NCI-H345 (cell line): ENCODE data around the gene CPNE5.
"Not testable (repeated sequence)": the region's sequence is repeated elsewhere in the genome, so short reads cannot be mapped to it uniquely, and the experiment has no call there.

Experiments
- DNase-seq: peaks from one replicate; lab custom pipeline; 2025; lab: John Stamatoyannopoulos, UW

Gene CPNE5

DNA sequence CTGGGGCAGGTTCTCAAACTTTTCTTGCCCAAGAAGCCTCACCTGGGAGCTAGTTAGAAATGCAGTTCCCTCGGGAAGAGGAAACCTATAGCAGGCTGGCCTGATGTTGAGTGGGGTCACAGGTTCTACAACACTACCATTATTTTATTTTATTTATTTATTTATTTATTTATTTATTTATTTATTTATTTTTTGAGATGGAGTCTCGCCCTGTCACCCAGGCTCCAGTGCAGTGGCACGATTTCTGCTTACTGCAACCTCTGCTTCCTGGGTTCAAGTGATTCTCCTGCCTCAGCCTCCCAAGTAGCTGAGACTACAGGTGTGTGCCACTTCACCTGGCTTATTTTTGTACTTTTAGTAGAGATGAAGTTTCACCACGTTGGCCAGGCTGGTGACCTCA lies 115.3 kb downstream of the CPNE5 start:
- not testable (repeated sequence) for DNase-seq

DNA sequence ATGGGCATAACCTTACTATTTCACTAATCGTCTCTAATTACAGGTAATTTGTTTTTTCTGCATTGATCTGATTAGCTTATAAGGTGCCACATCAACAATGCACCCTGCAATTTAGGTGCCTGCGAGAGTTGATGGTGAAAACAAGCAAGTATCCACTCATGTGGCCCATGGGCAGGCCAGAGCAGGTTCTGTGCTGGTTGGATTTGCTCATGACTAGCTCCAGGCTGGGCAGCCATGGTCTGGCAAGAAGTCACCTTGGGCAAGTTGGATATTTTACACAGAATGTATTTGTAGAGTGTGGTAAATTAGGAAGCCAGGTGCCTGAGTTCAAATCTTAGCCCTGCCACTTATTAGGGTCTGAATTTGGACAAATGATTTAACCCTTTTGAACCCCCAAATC lies 116.4 kb downstream of the CPNE5 start:
- DNase-seq = no peak

GRCh38 chr6:36722365-36722764 lies 116.9 kb downstream of the CPNE5 start:
- DNase-seq = no peak

GRCh38 chr6:36721369-36722140 lies 117.7 kb downstream of the CPNE5 start:
- no peak for DNase-seq

DNA sequence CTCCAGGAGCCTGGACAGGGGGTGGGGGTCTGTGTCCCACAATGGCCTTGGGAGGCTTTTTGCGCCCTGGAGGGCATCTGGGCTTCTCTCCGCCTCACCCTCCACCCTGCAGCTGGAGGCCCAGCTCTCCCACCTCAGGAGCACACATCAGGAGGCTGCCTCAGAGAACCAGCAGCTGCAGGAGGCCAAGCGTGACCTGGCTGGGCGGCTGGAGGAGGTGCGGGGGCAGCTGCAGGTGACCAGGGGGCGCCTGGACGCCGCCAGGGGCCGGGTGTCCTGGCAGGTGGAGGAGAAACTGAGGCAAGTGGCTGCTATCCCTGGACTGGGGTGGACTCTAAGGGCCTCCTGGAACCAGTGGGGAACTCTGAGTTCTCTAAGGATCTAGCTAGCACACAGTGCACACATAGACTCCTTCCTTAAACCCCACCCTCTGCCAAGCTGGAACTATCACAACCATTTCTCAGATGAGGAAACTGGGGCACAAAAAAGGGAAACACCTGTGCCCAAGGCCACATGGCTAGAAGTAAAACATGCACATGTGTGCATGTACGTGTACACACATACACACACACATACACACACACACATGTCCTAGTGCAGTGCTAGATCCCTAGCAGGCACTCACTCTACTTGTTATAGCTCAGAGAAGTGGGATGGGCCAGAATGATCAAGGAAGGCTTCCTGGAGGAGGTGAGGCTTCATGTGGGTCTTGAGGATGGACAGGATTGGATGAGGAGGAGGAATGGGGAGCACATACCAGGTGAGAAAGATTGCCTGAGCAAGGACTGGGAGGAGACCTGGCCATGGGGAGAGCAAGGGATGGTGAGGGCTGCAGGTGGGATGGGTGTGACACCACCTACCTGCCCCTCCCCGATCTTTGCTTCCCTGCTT lies 118.7 kb downstream of the CPNE5 start:
- no peak for DNase-seq

GRCh38 chr6:36719126-36719525 lies 120.1 kb downstream of the CPNE5 start:
- DNase-seq = no peak

GRCh38 chr6:36718560-36718959 lies 120.7 kb downstream of the CPNE5 start:
- DNase-seq = no peak

DNA sequence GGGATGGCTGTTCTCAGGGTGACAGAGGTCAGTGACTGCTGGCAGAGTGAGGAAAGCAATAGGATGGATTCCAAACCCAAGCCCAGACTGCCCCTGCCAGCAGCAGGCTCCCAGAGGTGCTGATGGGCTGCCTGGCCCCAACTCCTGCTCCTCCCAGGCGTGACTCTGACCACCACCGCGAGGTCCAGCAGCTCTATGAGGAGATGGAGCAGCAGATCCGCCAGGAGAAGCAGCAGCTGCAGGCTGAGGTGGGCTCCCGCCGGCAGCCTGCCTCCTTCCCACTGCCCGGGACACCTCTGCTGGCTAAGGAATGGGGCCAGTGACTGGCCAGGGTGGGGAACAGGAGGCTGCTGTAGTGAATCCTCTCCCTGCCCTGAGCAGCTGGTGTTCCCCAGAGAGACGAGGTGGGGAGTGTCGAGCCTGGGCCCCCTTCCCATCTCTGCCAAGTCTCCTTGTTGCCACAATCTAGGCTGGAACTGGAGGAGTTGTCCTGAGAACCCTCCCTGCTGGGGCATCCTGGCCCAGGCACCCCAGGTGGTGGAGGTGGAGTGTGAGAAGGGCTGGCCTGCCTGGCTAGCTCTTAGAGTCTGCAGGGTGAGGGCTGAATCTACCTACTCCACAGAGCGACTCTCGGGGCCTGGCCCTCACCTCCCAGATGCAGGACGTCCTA lies 121.2 kb downstream of the CPNE5 start:
- no peak for DNase-seq

GRCh38 chr6:36717231-36717825 lies 121.9 kb downstream of the CPNE5 start:
- DNase-seq = no peak

- DNase-seq = no peak
These were observed 122.7 kb downstream of the CPNE5 start for GRCh38 chr6:36716476-36717093.

DNA sequence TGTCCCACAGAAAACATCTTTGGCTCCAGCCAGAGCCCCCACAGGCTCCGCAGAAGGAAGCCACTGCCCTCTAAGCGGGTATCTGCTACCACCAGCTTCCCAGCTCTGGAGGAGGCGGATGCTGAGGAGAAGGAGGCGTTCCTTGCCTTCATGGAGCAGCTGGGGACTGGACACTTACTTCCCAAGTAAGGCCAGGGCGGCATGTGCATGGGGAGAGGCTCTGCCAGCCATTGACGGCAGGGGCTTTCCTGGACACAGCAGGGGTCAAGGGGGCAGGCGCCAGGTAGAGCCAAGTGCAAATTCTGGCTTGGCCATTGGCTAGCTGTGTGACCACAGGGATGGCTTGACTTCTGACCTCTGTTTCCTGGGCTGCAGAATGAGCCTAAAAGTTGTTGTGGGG lies 123.8 kb downstream of the CPNE5 start:
- no peak for DNase-seq

DNA sequence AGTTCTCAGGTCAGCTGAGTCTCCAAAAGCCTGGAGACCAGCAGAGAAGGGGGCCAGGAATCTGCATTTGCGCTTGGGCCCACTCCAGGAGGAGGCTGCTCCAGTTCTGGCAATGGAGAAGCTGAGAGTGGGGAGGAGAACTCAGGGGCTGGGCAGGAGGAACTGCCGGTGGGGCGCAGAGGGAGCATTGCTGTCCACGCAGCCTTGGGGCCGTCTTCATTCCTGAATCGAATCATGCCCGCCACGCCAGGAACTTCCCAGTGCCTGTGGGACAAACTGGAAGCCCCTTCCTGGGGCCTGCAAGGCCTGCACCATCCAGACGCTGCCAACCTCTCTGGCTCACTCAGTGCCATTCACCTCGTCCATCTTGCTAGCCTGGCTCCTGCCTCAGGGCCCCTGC lies 124.7 kb downstream of the CPNE5 start:
- no peak for DNase-seq

GRCh38 chr6:36713846-36714245 lies 125.4 kb downstream of the CPNE5 start:
- DNase-seq = no peak

DNA sequence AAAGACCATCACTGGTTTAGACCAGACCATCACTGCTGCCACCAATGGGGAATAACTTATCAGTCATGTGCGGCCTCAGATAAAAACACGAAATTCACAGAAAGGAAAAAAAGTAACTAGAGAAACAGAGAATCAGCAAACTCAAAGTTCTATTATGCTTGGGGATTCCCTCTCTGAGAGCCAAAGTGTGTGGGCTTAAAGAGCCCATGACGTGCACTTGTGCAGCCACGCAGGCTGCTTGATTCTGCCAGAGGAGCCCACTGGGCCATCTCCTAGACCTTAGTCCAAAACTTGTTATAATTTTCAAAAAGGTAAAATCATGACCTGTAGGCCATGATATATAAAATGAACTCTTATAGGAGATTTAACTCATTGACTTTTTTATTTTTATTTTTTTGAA lies 126.4 kb downstream of the CPNE5 start:
- no peak for DNase-seq

DNA sequence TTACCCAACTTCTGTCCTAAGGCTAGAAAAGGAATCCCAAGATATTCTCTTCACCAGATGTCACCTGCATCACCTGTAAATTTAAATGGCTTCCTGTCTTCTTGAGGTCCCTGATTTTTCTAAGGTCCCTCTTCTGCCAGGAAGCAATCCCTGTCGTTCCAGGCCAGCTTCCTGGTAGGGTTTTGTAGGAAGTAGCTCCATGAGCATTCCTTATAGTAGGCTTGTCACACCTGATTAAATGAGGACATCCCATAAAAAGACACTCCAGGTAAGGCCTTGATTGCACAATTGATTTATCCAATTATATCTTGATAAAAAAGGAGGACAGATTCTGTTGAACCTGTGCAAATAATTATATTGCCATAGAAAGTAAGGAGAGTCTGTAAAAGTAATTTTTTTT lies 132.9 kb downstream of the CPNE5 start:
- DNase-seq = no peak

DNA sequence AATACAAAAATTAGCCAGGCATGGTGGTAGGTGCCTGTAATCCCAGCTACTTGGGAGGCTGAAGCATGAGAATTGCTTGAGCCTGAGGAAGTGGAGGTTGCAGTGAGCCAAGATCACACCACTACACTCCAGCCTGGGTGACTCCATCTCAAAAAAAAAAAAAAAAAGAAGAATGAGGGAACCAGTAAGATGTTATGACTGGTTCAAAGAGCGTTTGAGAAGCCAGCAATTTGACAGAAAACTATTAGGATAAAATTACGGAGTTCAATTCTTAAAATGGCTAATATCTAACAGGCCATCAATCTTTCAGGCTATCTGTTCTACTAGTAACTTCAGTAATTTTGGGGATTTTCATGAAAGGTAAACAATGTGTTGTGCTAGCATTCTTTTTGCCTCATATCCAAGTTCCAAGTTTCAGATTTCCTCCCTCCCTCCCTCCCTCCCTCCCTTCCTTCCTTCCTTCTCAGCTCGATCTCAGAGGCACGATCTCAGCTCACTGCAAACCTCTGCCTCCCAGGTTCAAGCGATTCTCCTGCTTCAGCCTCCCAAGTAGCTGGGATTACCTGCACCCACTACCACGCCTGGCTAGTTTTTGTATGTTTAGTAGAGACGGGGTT lies 134.2 kb downstream of the CPNE5 start:
- not testable (repeated sequence) for DNase-seq

DNA sequence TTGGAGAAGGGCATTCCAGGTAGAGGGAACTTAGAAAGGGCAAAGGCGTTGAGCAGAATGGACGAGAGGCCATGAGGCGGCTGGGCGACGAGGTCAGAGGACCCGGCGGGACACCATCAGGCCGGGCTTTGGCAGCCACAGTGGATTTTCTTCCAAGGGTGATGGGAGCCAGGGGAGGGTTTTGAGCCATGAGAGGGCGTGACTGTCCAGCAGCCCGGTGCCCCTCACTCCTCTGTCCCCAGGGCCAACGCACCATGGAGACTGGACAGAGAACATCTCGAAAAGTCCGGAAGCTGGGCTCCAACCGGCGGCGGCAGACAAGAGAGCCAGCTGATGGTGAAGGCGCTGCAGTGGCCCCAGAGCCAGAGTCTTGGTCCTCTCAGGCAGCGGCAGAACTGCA lies 135.3 kb downstream of the CPNE5 start:
- DNase-seq = no peak

GRCh38 chr6:36703081-36703606 lies 136.1 kb downstream of the CPNE5 start:
- no peak for DNase-seq

DNA sequence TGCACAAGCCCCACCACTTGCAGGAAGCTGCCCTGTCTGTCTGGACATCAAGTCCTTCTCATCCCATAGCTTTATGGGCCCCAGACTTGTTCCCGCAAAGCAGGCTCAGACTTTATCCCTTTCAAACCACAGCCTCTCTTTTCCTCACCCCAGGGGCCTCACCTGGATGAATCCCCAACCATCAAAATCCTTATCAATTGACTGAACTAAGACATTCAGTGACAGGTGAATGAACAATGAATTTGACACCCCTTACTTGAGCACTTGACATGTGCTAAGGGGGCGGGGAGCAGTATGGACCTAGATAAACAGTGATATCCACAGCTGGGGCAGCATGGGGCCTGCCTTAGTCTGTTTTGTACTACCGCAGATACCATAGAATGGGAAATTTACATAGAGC lies 136.6 kb downstream of the CPNE5 start:
- DNase-seq = no peak

- DNase-seq = no peak
These were observed 137.7 kb downstream of the CPNE5 start for GRCh38 chr6:36701401-36701991.

DNA sequence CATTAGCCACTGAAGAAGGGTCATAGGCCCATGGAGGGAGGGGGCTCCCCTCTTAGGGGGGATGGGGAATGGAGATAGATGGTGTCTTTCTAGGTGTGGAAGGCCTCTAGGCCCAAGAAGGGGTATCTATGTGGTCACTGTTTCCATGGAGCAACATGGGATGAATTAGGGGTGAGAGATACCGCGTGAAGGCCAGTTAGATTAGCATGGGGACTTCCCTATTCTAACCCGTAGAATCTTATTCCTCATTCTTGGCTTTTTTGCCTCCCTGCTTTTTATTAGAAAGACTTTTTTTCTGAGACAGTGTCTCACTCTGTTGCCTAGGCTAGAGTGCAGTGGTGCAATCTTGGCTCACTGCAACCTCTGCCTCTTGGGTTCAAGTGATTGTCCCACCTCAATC lies 138.4 kb downstream of the CPNE5 start:
- no peak for DNase-seq
